ENCODE results near the gene CHRNA5. TPM values are rescaled to one million over a fixed set of nuclear protein-coding genes. Genes with fewer than 3 reads are reported as not detected.
"Not testable (repeated sequence)": the region's sequence is repeated elsewhere in the genome, so short reads cannot be mapped to it uniquely, and the experiment has no call there.

The CHRNA5 gene
- total RNA-seq, 2 donors from 2014 or later = 9.7 to 10.3 TPM

- no peaks in the 10 kb centered on the region for H3K9me3 ChIP-seq
- no peak overlapping the region for H3K4me3 ChIP-seq
- no peak for DNase-seq
- TF ChIP-seq CTCF (IDR thresholded peaks at IDR 0.05) = no peak
- no peak overlapping the region for H3K27ac ChIP-seq
- no peaks in the 10 kb centered on the region for H3K27me3 ChIP-seq
- no peak overlapping the region for H3K9ac ChIP-seq (ENCODE audit: low read depth in 2 of 2, low read length in 2 of 2)
- no peaks in the 10 kb centered on the region for H3K4me1 ChIP-seq
- no peaks in the 10 kb centered on the region for H3K36me3 ChIP-seq
- intact Hi-C loops (cut with DNase I) = no loop called here
Measured at GRCh38 chr15:78537266-78537905, 27.9 kb upstream of the CHRNA5 start.

GRCh38 chr15:78538358-78538757, 27.0 kb upstream of the CHRNA5 start:
- no peak for TF ChIP-seq CTCF (IDR thresholded peaks at IDR 0.05)
- Histone ChIP-seq H3K9ac (ENCODE audit: low read depth in 2 of 2, low read length in 2 of 2) (no peak overlapping the region), H3K9me3 (no peaks in the 10 kb centered on the region), H3K36me3 (no peaks in the 10 kb centered on the region), H3K4me3 (no peak overlapping the region), H3K27ac (no peak overlapping the region), H3K4me1 (no peaks in the 10 kb centered on the region), H3K27me3 (no peaks in the 10 kb centered on the region)
- intact Hi-C loops (cut with DNase I) = no loop called here
- DNase-seq = no peak

GRCh38 chr15:78539464-78540140, 25.7 kb upstream of the CHRNA5 start:
- H3K9me3 ChIP-seq; DNase-seq; H3K36me3 ChIP-seq; H3K4me1 ChIP-seq; intact Hi-C loops (cut with DNase I); H3K27me3 ChIP-seq: not testable (repeated sequence)
- H3K9ac ChIP-seq (ENCODE audit: low read depth in 2 of 2, low read length in 2 of 2) = peak overlapping the region; percentile 78 to 97
- H3K4me3 ChIP-seq = peak overlapping the region; percentile 83
- peak overlapping the region; percentile 86 for H3K27ac ChIP-seq

- H3K27me3 ChIP-seq = no peaks in the 10 kb centered on the region
- H3K27ac ChIP-seq = peak within 1 kb of the TSS; percentile 86
- H3K36me3 ChIP-seq = peaks cover 4% of the 10 kb centered on the region
- DNase-seq = peak; percentile 95
- no peak for TF ChIP-seq CTCF (IDR thresholded peaks at IDR 0.05)
- H3K4me3 ChIP-seq = peak within 1 kb of the TSS; percentile 83
- intact Hi-C loops (cut with DNase I) = no loop called here
- H3K4me1 ChIP-seq = no peaks in the 10 kb centered on the region
- H3K9me3 ChIP-seq = no peaks in the 10 kb centered on the region
- H3K9ac ChIP-seq (ENCODE audit: low read depth in 2 of 2, low read length in 2 of 2) = peak within 1 kb of the TSS; percentile 78 to 97
Measured at GRCh38 chr15:78540141-78540870, 25.0 kb upstream of the CHRNA5 start, which contains the start of gene PSMA4. Gene PSMA4 (plus strand): TSS chr15:78540444. CDS start chr15:78541928, 1,484 bp downstream.

GRCh38 chr15:78540871-78541743, 24.2 kb upstream of the CHRNA5 start:
- no peaks in the 10 kb centered on the region for H3K27me3 ChIP-seq
- peak overlapping the region; percentile 86 for H3K27ac ChIP-seq
- no peak for DNase-seq
- H3K4me3 ChIP-seq = peak overlapping the region; percentile 83
- TF ChIP-seq CTCF (IDR thresholded peaks at IDR 0.05) = no peak
- peaks cover 13% of the 10 kb centered on the region for H3K36me3 ChIP-seq
- intact Hi-C loops (cut with DNase I) = no loop called here
- no peaks in the 10 kb centered on the region for H3K4me1 ChIP-seq
- H3K9ac ChIP-seq (ENCODE audit: low read depth in 2 of 2, low read length in 2 of 2) = peak overlapping the region; percentile 78 to 97
- H3K9me3 ChIP-seq = no peaks in the 10 kb centered on the region

Measured in colonic mucosa (tissue), 4 donors.